Panc1 (cell line): Measurements from ENCODE around the gene SREK1.

Experiments used
- CTCF ChIP-seq: fragments of 450-650 bp; IDR thresholded peaks from 2 replicates; pipeline ENCODE4 v1.5.1; 2017; ENCODE audit warnings: mild to moderate bottlenecking
- POLR2AphosphoS5 ChIP-seq: IDR thresholded peaks from 2 replicates; pipeline ENCODE4 v1.6.1; 2012; ENCODE audit warnings: mild to moderate bottlenecking, low read depth, low read length, moderate library complexity
- SIN3A ChIP-seq: IDR thresholded peaks from 2 replicates; pipeline ENCODE4 v1.6.1; 2012; ENCODE audit warnings: low read depth, mild to moderate bottlenecking, low read length, moderate library complexity, borderline replicate concordance; ENCODE audit not compliant: insufficient read depth

DNA sequence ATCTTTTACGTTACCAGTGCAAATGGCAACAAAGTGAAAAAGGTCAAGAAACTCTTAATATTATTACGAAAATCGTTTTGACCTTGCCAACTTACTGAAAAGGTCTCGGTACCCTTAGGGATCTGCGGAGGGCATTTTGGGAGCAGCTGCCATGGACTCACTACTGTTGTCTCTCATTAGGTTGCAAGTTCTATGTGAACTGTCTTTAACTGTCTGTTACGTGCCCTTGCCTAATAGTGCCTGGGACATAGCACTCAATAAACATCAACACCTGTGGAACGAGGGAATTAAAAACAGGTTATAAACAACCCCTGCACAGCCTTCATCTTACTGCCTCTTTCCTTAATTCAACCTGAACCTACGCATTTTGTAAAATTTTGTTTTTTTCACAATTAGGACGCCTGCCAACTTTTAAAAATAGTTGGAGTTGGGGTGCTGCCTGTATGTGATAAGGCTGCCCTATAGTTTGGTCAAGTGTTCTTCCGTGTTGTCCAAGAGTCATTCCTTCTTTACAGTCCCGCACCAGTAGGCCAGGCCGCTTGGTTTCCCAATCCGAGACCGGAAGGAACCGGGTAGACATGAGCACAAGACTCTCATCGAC is 527 bp upstream of the SREK1 start:
- TF ChIP-seq CTCF (no peak), POLR2AphosphoS5 (no peak), SIN3A (no peak)
